PC-9 (cell line): ENCODE measurements around the gene ANAPC15.

Source experiments
- CTCF ChIP-seq: fragments of 200-600 bp; sonication (generic); conservative IDR thresholded peaks from 2 replicates; pipeline ENCODE4 v1.6.1; 2017; ENCODE audit warnings: mixed run types, antibody characterized with exemption, mild to moderate bottlenecking, moderate library complexity
- EZH2 ChIP-seq: fragments of 200-600 bp; sonication (generic); IDR thresholded peaks from 2 replicates; pipeline ENCODE4 v1.8.0; 2017; ENCODE audit warnings: antibody characterized with exemption, low read depth

GRCh38 chr11:72136684-72137262 lies 24.3 kb upstream of the ANAPC15 start:
- no peak for TF ChIP-seq CTCF
- no peak for TF ChIP-seq EZH2
